ENCODE data around the gene ATG4A. TPM values are rescaled to one million over a fixed set of nuclear protein-coding genes. Genes with fewer than 3 reads are reported as not detected.

The ATG4A gene
- total RNA-seq, 1 experiment from 2014 or later = 3.5 TPM

DNA sequence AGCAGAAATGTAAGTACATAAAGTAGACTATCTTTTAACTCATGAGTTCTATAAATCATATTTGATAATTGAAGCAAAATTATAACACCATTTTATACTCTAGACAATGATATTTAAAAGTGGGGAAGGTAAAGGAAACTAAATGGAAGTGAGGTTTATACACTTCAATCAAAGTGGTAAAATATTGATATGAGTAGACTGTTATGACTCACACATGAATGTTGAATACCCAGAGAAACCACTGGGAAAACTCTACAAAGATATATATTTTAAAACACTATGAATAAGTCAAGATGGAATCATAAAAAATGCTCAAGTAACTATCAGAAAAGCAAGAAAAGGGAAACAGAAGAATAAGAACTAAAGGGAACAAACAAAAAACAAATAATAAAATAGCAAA is 38.4 kb upstream of the ATG4A start (continued):
- TF ChIP-seq, protein P1, sequence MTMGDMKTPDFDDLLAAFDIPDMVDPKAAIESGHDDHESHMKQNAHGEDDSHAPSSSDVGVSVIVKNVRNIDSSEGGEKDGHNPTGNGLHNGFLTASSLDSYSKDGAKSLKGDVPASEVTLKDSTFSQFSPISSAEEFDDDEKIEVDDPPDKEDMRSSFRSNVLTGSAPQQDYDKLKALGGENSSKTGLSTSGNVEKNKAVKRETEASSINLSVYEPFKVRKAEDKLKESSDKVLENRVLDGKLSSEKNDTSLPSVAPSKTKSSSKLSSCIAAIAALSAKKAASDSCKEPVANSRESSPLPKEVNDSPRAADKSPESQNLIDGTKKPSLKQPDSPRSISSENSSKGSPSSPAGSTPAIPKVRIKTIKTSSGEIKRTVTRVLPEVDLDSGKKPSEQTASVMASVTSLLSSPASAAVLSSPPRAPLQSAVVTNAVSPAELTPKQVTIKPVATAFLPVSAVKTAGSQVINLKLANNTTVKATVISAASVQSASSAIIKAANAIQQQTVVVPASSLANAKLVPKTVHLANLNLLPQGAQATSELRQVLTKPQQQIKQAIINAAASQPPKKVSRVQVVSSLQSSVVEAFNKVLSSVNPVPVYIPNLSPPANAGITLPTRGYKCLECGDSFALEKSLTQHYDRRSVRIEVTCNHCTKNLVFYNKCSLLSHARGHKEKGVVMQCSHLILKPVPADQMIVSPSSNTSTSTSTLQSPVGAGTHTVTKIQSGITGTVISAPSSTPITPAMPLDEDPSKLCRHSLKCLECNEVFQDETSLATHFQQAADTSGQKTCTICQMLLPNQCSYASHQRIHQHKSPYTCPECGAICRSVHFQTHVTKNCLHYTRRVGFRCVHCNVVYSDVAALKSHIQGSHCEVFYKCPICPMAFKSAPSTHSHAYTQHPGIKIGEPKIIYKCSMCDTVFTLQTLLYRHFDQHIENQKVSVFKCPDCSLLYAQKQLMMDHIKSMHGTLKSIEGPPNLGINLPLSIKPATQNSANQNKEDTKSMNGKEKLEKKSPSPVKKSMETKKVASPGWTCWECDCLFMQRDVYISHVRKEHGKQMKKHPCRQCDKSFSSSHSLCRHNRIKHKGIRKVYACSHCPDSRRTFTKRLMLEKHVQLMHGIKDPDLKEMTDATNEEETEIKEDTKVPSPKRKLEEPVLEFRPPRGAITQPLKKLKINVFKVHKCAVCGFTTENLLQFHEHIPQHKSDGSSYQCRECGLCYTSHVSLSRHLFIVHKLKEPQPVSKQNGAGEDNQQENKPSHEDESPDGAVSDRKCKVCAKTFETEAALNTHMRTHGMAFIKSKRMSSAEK (CRISPR knock-in tag; IDR thresholded peaks at IDR 0.05; ENCODE audit: borderline replicate concordance) = no peak
- TF ChIP-seq IRF2 (CRISPR knock-in tag; IDR thresholded peaks at IDR 0.05; ENCODE audit: borderline replicate concordance, low read depth) (no peak), ZNF232 (CRISPR knock-in tag; IDR thresholded peaks at IDR 0.05) (no peak), TEAD1 (CRISPR knock-in tag; IDR thresholded peaks at IDR 0.05) (no peak), FOXK1 (CRISPR knock-in tag; IDR thresholded peaks at IDR 0.05) (no peak), NR1H2 (CRISPR knock-in tag; IDR thresholded peaks at IDR 0.05) (no peak), MXD4 (CRISPR knock-in tag; IDR thresholded peaks at IDR 0.05; ENCODE audit: borderline replicate concordance) (no peak)
- TF ChIP-seq, protein P2, sequence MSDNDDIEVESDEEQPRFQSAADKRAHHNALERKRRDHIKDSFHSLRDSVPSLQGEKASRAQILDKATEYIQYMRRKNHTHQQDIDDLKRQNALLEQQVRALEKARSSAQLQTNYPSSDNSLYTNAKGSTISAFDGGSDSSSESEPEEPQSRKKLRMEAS (CRISPR knock-in tag; IDR thresholded peaks at IDR 0.05) = no peak

DNA sequence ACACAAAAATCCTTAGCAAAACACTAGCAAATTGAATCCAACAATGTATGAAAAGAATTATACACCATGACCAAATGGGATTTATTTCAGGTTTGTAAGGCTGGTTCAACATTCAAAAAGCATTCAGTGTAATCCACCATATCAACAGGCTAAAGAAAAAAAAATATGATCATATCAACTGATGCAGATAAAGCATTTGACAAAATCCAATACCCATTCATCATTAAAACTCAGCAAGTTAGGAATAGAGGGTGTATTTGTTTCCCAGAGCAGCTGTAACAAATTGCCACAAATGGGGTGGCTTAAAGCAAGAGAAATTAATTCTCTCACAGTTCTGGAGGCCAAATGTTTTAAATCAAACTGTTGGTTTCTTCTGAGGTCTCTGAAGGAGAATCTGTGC is 36.0 kb upstream of the ATG4A start:
- TF ChIP-seq ZNF219 (CRISPR knock-in tag; IDR thresholded peaks at IDR 0.05; ENCODE audit: borderline replicate concordance) (no peak), OVOL2 (CRISPR knock-in tag; IDR thresholded peaks at IDR 0.05; ENCODE audit: borderline replicate concordance) (no peak), ATF1 (CRISPR knock-in tag; IDR thresholded peaks at IDR 0.05) (no peak), TP53 (CRISPR knock-in tag; IDR thresholded peaks at IDR 0.05) (no peak), TCF7 (CRISPR knock-in tag; IDR thresholded peaks at IDR 0.05; ENCODE audit: low read depth) (no peak), JUN (CRISPR knock-in tag; IDR thresholded peaks at IDR 0.05) (no peak), ETV6 (CRISPR knock-in tag; IDR thresholded peaks at IDR 0.05) (no peak), CREB1 (CRISPR knock-in tag; IDR thresholded peaks at IDR 0.05) (no peak)
- TF ChIP-seq, protein P3, sequence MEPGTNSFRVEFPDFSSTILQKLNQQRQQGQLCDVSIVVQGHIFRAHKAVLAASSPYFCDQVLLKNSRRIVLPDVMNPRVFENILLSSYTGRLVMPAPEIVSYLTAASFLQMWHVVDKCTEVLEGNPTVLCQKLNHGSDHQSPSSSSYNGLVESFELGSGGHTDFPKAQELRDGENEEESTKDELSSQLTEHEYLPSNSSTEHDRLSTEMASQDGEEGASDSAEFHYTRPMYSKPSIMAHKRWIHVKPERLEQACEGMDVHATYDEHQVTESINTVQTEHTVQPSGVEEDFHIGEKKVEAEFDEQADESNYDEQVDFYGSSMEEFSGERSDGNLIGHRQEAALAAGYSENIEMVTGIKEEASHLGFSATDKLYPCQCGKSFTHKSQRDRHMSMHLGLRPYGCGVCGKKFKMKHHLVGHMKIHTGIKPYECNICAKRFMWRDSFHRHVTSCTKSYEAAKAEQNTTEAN (CRISPR knock-in tag; IDR thresholded peaks at IDR 0.05) = no peak
- TF ChIP-seq, protein P4, sequence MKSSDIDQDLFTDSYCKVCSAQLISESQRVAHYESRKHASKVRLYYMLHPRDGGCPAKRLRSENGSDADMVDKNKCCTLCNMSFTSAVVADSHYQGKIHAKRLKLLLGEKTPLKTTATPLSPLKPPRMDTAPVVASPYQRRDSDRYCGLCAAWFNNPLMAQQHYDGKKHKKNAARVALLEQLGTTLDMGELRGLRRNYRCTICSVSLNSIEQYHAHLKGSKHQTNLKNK (CRISPR knock-in tag; IDR thresholded peaks at IDR 0.05) = no peak
- TF ChIP-seq, protein P2 (CRISPR knock-in tag; IDR thresholded peaks at IDR 0.05) = no peak
- TF ChIP-seq, protein P5, sequence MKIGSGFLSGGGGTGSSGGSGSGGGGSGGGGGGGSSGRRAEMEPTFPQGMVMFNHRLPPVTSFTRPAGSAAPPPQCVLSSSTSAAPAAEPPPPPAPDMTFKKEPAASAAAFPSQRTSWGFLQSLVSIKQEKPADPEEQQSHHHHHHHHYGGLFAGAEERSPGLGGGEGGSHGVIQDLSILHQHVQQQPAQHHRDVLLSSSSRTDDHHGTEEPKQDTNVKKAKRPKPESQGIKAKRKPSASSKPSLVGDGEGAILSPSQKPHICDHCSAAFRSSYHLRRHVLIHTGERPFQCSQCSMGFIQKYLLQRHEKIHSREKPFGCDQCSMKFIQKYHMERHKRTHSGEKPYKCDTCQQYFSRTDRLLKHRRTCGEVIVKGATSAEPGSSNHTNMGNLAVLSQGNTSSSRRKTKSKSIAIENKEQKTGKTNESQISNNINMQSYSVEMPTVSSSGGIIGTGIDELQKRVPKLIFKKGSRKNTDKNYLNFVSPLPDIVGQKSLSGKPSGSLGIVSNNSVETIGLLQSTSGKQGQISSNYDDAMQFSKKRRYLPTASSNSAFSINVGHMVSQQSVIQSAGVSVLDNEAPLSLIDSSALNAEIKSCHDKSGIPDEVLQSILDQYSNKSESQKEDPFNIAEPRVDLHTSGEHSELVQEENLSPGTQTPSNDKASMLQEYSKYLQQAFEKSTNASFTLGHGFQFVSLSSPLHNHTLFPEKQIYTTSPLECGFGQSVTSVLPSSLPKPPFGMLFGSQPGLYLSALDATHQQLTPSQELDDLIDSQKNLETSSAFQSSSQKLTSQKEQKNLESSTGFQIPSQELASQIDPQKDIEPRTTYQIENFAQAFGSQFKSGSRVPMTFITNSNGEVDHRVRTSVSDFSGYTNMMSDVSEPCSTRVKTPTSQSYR (CRISPR knock-in tag; IDR thresholded peaks at IDR 0.05) = no peak
- TF ChIP-seq, protein P6, sequence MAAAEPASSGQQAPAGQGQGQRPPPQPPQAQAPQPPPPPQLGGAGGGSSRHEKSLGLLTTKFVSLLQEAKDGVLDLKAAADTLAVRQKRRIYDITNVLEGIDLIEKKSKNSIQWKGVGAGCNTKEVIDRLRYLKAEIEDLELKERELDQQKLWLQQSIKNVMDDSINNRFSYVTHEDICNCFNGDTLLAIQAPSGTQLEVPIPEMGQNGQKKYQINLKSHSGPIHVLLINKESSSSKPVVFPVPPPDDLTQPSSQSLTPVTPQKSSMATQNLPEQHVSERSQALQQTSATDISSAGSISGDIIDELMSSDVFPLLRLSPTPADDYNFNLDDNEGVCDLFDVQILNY (CRISPR knock-in tag; IDR thresholded peaks at IDR 0.05) = no peak
- TF ChIP-seq, protein P7, sequence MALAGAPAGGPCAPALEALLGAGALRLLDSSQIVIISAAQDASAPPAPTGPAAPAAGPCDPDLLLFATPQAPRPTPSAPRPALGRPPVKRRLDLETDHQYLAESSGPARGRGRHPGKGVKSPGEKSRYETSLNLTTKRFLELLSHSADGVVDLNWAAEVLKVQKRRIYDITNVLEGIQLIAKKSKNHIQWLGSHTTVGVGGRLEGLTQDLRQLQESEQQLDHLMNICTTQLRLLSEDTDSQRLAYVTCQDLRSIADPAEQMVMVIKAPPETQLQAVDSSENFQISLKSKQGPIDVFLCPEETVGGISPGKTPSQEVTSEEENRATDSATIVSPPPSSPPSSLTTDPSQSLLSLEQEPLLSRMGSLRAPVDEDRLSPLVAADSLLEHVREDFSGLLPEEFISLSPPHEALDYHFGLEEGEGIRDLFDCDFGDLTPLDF (CRISPR knock-in tag; IDR thresholded peaks at IDR 0.05) = no peak
- DNase-seq (ENCODE audit: low spot score) (no peak), ATAC-seq (no peak)
- Mint-ChIP-seq H3K27ac (no peak overlapping the region), H3K27me3 (ENCODE audit: low read depth) (peaks cover 2% of the 10 kb centered on the region; the same call in 1 of the 2 replicates), H3K4me3 (no peak overlapping the region), H3K9me3 (no peaks in the 10 kb centered on the region), H3K4me1 (no peaks in the 10 kb centered on the region), H3K36me3 (no peaks in the 10 kb centered on the region)
- ChIA-PET POLR2A (no interaction called here), CTCF (no interaction called here)

All from WTC11 (cell line).